ENCODE measurements around the gene ADAMTS2.

The ADAMTS2 gene

GRCh38 chr5:179180921-179181645, 164.2 kb downstream of the ADAMTS2 start:
- DNase-seq (ENCODE audit: low read depth, low spot score), result no peak

GRCh38 chr5:179180061-179180610, 165.1 kb downstream of the ADAMTS2 start:
- DNase-seq (ENCODE audit: low read depth, low spot score), result no peak

GRCh38 chr5:179177711-179178575, 167.3 kb downstream of the ADAMTS2 start:
- DNase-seq (ENCODE audit: low read depth, low spot score), result no peak

- no peak for DNase-seq (ENCODE audit: low read depth, low spot score)
These were observed 168.6 kb downstream of the ADAMTS2 start for GRCh38 chr5:179176571-179177230.

- DNase-seq (ENCODE audit: low read depth, low spot score), result no peak
These were observed 169.1 kb downstream of the ADAMTS2 start for GRCh38 chr5:179176166-179176565.

- no peak for DNase-seq (ENCODE audit: low read depth, low spot score)
These were observed 173.2 kb downstream of the ADAMTS2 start for GRCh38 chr5:179171816-179172745.

GRCh38 chr5:179171251-179171815, 173.9 kb downstream of the ADAMTS2 start:
- DNase-seq (ENCODE audit: low read depth, low spot score), result no peak

GRCh38 chr5:179170606-179171005, 174.7 kb downstream of the ADAMTS2 start:
- no peak for DNase-seq (ENCODE audit: low read depth, low spot score)

- no peak for DNase-seq (ENCODE audit: low read depth, low spot score)
These were observed 175.4 kb downstream of the ADAMTS2 start for GRCh38 chr5:179169836-179170235.

- DNase-seq (ENCODE audit: low read depth, low spot score), result no peak
These were observed 176.6 kb downstream of the ADAMTS2 start for GRCh38 chr5:179168664-179169063.

GRCh38 chr5:179167871-179168451, 177.3 kb downstream of the ADAMTS2 start:
- no peak for DNase-seq (ENCODE audit: low read depth, low spot score)

GRCh38 chr5:179166886-179167841, 178.1 kb downstream of the ADAMTS2 start:
- DNase-seq (ENCODE audit: low read depth, low spot score), result peak; percentile 68

- no peak for DNase-seq (ENCODE audit: low read depth, low spot score)
These were observed 178.9 kb downstream of the ADAMTS2 start for GRCh38 chr5:179166171-179166885.

- no peak for DNase-seq (ENCODE audit: low read depth, low spot score)
These were observed 179.7 kb downstream of the ADAMTS2 start for GRCh38 chr5:179165421-179166170.

- DNase-seq (ENCODE audit: low read depth, low spot score), result no peak
These were observed 180.6 kb downstream of the ADAMTS2 start for GRCh38 chr5:179164331-179165311.
